C4-2B (cell line): Measurements from ENCODE around the gene AFDN.

Experiments
- ZFX ChIP-seq: fragments of 450-650 bp; IDR thresholded peaks from 2 replicates; pipeline ENCODE4 v1.6.1; 2017
- TF ChIP-seq, protein P1 (sequence below): fragments of 450-650 bp; conservative IDR thresholded peaks from 2 replicates; pipeline ENCODE4 v1.5.1; 2017; ENCODE audit warnings: mild to moderate bottlenecking

- TF ChIP-seq, protein P1, sequence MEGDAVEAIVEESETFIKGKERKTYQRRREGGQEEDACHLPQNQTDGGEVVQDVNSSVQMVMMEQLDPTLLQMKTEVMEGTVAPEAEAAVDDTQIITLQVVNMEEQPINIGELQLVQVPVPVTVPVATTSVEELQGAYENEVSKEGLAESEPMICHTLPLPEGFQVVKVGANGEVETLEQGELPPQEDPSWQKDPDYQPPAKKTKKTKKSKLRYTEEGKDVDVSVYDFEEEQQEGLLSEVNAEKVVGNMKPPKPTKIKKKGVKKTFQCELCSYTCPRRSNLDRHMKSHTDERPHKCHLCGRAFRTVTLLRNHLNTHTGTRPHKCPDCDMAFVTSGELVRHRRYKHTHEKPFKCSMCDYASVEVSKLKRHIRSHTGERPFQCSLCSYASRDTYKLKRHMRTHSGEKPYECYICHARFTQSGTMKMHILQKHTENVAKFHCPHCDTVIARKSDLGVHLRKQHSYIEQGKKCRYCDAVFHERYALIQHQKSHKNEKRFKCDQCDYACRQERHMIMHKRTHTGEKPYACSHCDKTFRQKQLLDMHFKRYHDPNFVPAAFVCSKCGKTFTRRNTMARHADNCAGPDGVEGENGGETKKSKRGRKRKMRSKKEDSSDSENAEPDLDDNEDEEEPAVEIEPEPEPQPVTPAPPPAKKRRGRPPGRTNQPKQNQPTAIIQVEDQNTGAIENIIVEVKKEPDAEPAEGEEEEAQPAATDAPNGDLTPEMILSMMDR: no peak
- no peak for TF ChIP-seq ZFX
Measured at GRCh38 chr6:167860550-167861226, 34.0 kb downstream of the AFDN start.
